ENCODE data around the gene SLC7A6OS. TPM values are rescaled to one million over a fixed set of nuclear protein-coding genes. Genes with fewer than 3 reads are reported as not detected.

SLC7A6OS gene
- total and polyA plus RNA-seq, 10 of the 15 experiments (the other 5 are each of a cell fraction or from before 2014, with no cell fraction given): 2.9 to 27.4 (median 16.9) TPM

- no peak for TF ChIP-seq CUX1 (IDR thresholded peaks at IDR 0.05; ENCODE audit: insufficient replicate concordance, low read depth, low read length)
- TF ChIP-seq ZNF687 (IDR thresholded peaks at IDR 0.05): no peak
- no peak for TF ChIP-seq TCF3 (IDR thresholded peaks at IDR 0.05; ENCODE audit: borderline replicate concordance, insufficient read depth, low read depth, low read length)
- no peak for TF ChIP-seq REST (IDR thresholded peaks at IDR 0.05; ENCODE audit: low read depth, low read length)
Observed at GRCh38 chr16:68288252-68288650, 22.5 kb downstream of the SLC7A6OS start (continued).
